Osteoblast (primary cell): ENCODE data around the gene NCR1. TPM values are rescaled to one million over a fixed set of nuclear protein-coding genes. Genes with fewer than 3 reads are reported as not detected.
"Not testable (repeated sequence)": the region's sequence is repeated elsewhere in the genome, so short reads cannot be mapped to it uniquely, and the experiment has no call there.

Source experiments
- DNase-seq: peaks from one replicate; pipeline ENCODE4 v3.0.0; 2011; ENCODE audit warnings: low spot score, mixed read lengths; ENCODE audit not compliant: insufficient read length; ENCODE audit errors: missing footprints
- H2AFZ ChIP-seq: 2 replicates; pipeline ENCODE4 v1.6.0; 2011; ENCODE audit warnings: mild to moderate bottlenecking, low read length
- H3K27ac ChIP-seq: 2 replicates; pipeline ENCODE4 v1.5.1; 2011; ENCODE audit warnings: mild to moderate bottlenecking, low read depth, low read length, moderate library complexity
- H3K27me3 ChIP-seq: 2 replicates; pipeline ENCODE4 v1.6.0; 2012; ENCODE audit warnings: mild to moderate bottlenecking, control low read depth, inconsistent platforms, low read length, moderate library complexity; ENCODE audit not compliant: insufficient read depth
- H3K36me3 ChIP-seq: 2 replicates; pipeline ENCODE4 v1.5.1; 2011; ENCODE audit warnings: mild to moderate bottlenecking, low read length, control low read depth, moderate library complexity; ENCODE audit not compliant: insufficient read depth
- H3K4me1 ChIP-seq: 2 replicates; pipeline ENCODE4 v1.5.1; 2011; ENCODE audit warnings: mild to moderate bottlenecking, low read length, control low read depth, moderate library complexity; ENCODE audit not compliant: insufficient read depth
- H3K4me2 ChIP-seq: 2 replicates; pipeline ENCODE4 v1.6.0; 2011; ENCODE audit warnings: mild to moderate bottlenecking, low read length; ENCODE audit not compliant: insufficient read depth
- H3K4me3 ChIP-seq: fragments of 200-600 bp; sonication (generic); 3 replicates; pipeline ENCODE4 v1.5.1; 2012; ENCODE audit warnings: mild to moderate bottlenecking, low read length, inconsistent platforms; ENCODE audit not compliant: insufficient read depth
- H3K79me2 ChIP-seq: 2 replicates; pipeline ENCODE4 v1.6.0; 2012; ENCODE audit warnings: mild to moderate bottlenecking, low read length, control low read depth, inconsistent platforms; ENCODE audit not compliant: insufficient read depth
- H3K9me3 ChIP-seq: 2 replicates; pipeline ENCODE4 v1.5.1; 2011; ENCODE audit warnings: low read depth, low read length, control low read depth
- H4K20me1 ChIP-seq: 2 replicates; pipeline ENCODE4 v1.6.0; 2012; ENCODE audit warnings: mild to moderate bottlenecking, low read length, control low read depth; ENCODE audit not compliant: insufficient read depth
- CTCF ChIP-seq: IDR thresholded peaks from 2 replicates; pipeline ENCODE4 v1.5.1; 2011; ENCODE audit warnings: mild to moderate bottlenecking, low read depth, low read length, moderate library complexity; ENCODE audit errors: extremely low read depth
- total RNA-seq: library from RNA; depleted of rRNA; stranded (reverse); fragments of >200 nt; gene quantifications from 2 replicates; pipeline ENCODE4 v1.2.3, GENCODE V29; 2012

The NCR1 gene
- total RNA-seq, result 0.36 and 0.59 TPM in 2 replicates

- Histone ChIP-seq H3K4me1 (no peaks in the 10 kb centered on the region), H3K27ac (no peak within 1 kb of the TSS), H3K4me2 (no peak within 1 kb of the TSS), H4K20me1 (no peaks in the 10 kb centered on the region), H3K27me3 (no peaks in the 10 kb centered on the region), H3K9me3 (no peaks in the 10 kb centered on the region), H3K79me2 (no peaks in the 10 kb centered on the region), H3K36me3 (no peaks in the 10 kb centered on the region), H2AFZ (peak within 1 kb of the TSS; percentile 74), H3K4me3 (no peak within 1 kb of the TSS)
- TF ChIP-seq CTCF, result no peak
- DNase-seq, result peak; percentile 34
Measured at GRCh38 chr19:54905803-54906511, at the start of gene NCR1. NCR1 (plus strand) TSS chr19:54906148; CDS start chr19:54906188, 40 bp downstream.

- not testable (repeated sequence) for H3K27me3 ChIP-seq
Measured at GRCh38 chr19:54858476-54858875, 47.5 kb upstream of the NCR1 start.

DNA sequence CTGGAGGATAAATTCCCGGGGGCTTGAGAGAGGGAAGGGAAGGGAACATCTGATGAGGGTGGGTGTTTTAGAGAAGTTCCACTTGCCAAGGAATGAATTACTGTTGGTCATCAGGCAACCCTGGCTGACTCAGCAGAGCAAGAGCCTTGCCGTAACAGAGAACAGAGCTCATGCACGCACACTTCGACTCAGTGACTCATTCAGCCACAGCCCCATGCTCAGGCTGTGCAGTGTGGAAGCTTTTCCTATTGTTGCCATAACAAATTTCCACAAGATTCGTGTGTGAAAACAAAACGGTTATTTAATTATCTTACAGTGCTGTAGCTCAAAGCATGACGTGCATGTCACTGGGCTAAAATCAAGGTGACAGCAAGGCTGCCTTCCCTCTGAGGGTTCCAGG, 46.5 kb upstream of the NCR1 start:
- H4K20me1 ChIP-seq, DNase-seq, H3K4me2 ChIP-seq, H2AFZ ChIP-seq, H3K27ac ChIP-seq, H3K4me3 ChIP-seq, H3K79me2 ChIP-seq, H3K27me3 ChIP-seq, H3K4me1 ChIP-seq, H3K36me3 ChIP-seq, H3K9me3 ChIP-seq: not testable (repeated sequence)

More at GRCh38 chr19:54858476-54858875, 47.5 kb upstream of the NCR1 start:
- H3K4me2 ChIP-seq, H4K20me1 ChIP-seq, H3K27ac ChIP-seq, H3K36me3 ChIP-seq, H2AFZ ChIP-seq, DNase-seq, H3K9me3 ChIP-seq, H3K4me1 ChIP-seq, H3K4me3 ChIP-seq, H3K79me2 ChIP-seq: not testable (repeated sequence)

GRCh38 chr19:54863459-54863858, 42.5 kb upstream of the NCR1 start:
- not testable (repeated sequence) for H3K4me3 ChIP-seq, H3K79me2 ChIP-seq, H3K27ac ChIP-seq, H3K27me3 ChIP-seq, H3K9me3 ChIP-seq, DNase-seq, H2AFZ ChIP-seq, H3K4me2 ChIP-seq, H3K36me3 ChIP-seq, H4K20me1 ChIP-seq, H3K4me1 ChIP-seq

DNA sequence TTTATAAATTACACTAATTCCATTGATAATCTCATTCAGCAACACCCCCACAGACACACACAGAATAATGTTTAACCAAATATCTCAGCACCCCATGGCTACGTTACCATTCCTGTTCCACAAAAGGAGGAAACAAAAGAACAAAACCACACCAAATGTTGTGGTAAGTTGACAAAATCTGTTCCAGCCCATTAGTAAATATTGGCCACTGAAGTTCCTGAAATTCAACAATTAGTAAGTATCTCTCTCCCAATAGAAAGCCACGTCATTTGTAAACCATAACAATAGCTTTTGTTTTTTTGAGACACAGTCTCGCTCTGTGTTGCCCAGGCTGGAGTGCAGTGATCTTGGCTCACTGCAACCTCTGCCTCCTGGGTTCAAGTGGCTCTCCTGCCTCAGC, 34.3 kb upstream of the NCR1 start:
- TF ChIP-seq CTCF, result no peak
- H3K27ac ChIP-seq, result no peak overlapping the region
- no peaks in the 10 kb centered on the region for H3K36me3 ChIP-seq
- no peaks in the 10 kb centered on the region for H3K4me1 ChIP-seq
- peak; percentile 1 for DNase-seq
- no peaks in the 10 kb centered on the region for H3K9me3 ChIP-seq
- H3K27me3 ChIP-seq, result no peaks in the 10 kb centered on the region
- H3K4me2 ChIP-seq, result no peak overlapping the region
- H3K4me3 ChIP-seq, result no peak overlapping the region
- H4K20me1 ChIP-seq, result no peaks in the 10 kb centered on the region
- no peak overlapping the region for H2AFZ ChIP-seq
- no peaks in the 10 kb centered on the region for H3K79me2 ChIP-seq
